HG03135 (cell line): ENCODE measurements around the gene GPATCH2.
"Not testable (repeated sequence)": the region's sequence is repeated elsewhere in the genome, so short reads cannot be mapped to it uniquely, and the experiment has no call there.

Experiments used
- ATAC-seq: cut with Tn5 transposase; IDR thresholded peaks from one replicate; pipeline ENCODE4 v1.9.1; 2021; ENCODE audit warnings: mild to moderate bottlenecking, moderate library complexity; ENCODE audit not compliant: unreplicated experiment

GPATCH2 gene

DNA sequence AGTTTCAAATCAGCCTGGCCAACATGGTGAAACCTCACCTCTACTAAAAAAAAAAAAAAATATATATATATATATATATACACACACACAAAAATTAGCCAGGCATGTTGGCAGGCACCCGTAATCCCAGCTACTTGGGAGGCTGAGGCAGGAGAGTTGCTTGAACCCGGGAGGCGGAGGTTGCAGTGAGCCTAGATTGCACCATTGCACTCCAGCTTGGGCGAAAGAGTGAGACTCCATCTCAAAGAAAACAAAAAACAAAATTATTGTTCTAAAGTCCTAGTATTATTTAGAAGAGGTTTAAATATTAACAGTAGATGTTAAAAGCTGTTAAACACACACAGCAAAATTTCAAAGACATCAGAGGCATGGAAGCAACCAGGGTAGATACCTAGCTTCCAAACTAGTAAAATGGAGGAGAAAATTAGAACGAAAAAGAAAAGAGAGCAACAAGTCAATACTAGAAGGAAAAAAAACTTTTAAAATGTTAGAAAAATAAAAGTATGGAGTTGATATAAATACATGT is 46.5 kb downstream of the GPATCH2 start:
- not testable (repeated sequence) for ATAC-seq

GRCh38 chr1:217577336-217577735 is 53.6 kb downstream of the GPATCH2 start:
- no peak for ATAC-seq

- no peak for ATAC-seq
Measured at GRCh38 chr1:217574265-217574949, 56.5 kb downstream of the GPATCH2 start.

DNA sequence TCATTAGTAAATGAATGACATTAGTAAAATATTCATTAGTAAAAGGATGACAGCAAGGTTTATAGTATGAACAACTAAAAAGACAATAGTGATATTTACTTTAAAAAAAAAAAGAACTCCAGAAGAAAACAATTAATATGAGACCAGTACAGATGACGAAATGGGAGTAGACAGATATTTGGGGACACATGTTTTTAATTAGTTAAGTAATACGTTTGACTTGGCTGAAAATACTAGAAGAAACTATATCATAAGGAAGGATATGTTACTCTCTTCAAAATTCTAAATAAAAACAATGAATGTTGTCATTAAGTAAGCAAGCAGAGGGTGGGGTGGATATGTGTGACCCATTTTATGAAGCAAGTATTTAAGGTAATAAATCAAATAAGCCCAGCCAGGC is 61.9 kb downstream of the GPATCH2 start:
- ATAC-seq, result no peak

DNA sequence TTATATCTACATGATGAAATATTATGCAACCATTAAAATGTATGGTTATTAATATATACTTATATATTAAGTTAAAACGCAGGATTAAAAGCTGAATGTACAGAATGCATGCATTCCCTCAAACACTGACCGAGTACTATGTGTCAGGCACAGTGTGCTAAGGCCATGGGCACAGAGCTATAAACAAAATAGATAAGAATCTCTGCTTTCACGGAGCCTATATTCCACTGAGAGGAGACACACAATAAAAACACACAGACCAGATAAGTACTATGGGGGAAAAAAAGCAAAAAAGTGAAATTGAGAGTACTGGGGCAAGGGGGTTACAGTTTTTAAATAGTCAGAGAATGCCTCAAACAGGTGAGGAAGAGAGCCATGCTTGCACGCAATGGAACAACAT is 62.7 kb downstream of the GPATCH2 start:
- ATAC-seq, result no peak

- no peak for ATAC-seq
Measured at GRCh38 chr1:217564833-217565232, 66.1 kb downstream of the GPATCH2 start.

DNA sequence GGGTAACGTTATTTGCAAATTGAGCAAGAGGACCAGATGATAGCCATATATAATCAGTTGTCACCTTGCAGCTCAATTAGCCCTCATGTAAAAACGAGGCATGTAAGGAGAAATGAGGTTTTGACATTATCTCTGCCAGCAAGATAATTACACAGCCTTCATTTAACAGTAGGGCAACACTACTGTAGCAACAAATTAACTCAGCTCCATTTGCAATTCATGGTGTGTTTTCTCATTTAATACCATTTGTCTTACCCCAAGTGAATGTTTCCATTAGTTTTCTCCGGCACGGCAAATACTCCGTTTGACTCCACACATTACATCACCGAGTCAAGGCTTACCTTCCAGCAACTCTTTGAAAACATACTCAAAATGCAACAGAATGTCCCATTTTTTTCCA is 66.7 kb downstream of the GPATCH2 start:
- ATAC-seq, result no peak

DNA sequence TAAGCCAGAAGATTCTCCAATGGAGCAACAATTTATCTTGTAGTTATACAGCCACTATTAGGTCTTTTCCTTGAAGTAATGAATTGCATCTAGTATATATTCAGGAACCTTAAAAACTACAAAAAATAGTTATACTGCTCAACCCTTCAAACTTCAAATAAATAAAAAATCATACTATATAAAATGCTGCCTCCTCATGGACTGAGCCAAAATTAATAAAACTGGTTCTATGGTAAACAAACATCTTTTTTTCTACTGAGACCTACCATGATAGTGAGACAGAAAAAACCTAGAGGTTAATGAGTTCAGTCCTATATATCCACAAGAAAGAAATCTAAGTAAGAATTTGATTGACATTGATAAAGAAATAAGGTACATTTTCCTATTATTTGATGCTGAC is 67.7 kb downstream of the GPATCH2 start:
- ATAC-seq, result no peak

DNA sequence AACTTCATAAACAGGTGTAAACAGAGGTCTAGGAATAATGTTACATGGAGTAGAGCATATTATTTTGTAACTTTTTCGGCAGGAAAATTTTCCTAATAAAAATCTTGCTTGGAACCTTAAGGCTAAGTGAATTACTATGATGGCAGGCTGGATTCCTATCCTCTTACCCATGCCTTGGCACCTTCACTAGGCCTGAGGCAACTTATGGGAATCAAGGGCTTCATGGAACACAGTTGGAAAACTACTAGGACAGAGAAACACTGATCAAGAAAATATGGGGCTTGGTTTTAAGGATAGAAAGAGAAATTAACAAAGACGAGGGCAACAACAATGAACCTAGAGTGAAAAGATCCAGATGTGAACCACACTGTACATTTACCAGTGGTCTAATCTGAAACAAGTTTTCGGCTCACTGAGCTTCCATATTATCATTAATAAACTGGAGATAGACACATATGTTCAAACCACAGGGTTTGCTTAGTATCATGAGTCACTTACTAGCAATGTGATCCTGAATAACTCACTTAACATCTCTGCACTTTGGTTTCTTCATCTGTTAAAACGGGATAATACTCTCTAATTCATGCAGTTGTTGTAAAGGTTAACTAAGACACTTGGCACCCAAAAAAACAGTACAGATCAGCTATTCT is 68.5 kb downstream of the GPATCH2 start:
- no peak for ATAC-seq

GRCh38 chr1:217561446-217561845 is 69.4 kb downstream of the GPATCH2 start:
- ATAC-seq, result no peak

DNA sequence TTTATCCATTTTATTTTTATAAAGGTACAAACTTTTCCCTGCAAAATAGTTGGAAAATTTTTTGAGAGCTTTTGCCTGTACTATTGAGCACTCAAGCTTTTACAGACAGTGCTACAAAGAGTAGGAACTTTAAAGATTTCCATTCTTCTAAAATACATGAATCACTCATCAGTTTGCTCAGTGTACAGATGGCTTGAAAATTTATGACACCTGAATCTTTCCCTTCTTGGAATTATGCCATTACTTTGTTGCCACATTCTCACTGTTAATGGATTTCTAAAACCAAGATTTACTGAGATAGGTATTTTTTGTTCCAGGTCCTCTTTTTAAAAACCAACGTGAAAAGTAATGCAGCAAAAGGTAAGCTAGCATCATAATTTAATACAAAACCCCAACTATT is 76.0 kb downstream of the GPATCH2 start:
- ATAC-seq, result no peak

DNA sequence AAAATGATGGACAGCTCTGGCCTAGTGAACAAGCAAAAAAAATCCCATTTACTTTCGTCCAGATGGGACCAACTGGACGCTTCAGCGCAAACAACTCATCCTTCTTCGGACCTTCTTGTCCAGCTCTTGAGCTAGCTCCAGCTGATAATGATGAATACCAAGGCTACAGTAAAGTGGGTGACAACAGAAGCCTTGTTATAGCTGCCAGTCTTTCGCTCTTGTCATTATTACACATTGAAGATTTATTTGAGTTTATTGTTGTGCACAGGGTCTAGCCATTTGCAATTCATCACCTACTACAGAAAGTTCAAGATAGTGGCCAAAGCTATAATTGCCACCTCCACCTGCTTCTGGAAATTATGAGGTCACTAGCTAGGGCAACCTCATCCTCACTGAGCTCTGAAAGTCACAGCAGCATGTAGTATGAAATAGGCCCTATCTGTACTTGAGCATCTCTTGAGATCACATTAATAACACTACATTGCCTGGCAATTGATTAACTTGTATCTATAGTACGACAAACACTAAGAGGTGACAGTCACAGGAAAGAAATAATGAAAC is 76.9 kb downstream of the GPATCH2 start:
- no peak for ATAC-seq

DNA sequence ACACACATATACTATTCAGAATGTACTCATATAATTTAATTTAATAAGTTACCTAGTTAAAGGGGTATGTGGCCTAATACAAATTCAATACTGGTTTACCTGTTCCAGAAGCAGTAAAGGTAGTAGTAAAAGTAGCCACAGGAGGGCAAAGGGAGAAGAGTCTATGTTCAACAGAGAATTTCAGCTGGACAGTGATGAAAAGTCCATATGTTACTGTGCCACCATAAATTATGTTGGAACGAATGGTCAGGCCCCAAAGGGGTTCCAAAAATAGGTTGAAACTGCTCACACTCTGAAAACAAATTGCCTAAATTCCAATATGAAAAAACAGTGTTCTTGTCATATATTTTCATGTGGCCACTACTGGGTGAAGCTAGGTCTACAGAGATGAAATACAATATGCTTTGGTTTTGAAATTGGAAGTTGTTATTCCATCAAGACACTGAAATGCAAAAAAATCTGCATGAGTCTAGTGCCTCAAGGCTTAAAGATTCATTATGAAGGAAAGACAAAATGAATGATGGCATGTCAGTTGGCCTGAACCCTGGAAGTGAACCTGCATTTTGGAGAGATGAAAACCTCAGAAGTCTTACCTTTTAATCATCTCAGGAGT is 78.4 kb downstream of the GPATCH2 start:
- ATAC-seq, result no peak

DNA sequence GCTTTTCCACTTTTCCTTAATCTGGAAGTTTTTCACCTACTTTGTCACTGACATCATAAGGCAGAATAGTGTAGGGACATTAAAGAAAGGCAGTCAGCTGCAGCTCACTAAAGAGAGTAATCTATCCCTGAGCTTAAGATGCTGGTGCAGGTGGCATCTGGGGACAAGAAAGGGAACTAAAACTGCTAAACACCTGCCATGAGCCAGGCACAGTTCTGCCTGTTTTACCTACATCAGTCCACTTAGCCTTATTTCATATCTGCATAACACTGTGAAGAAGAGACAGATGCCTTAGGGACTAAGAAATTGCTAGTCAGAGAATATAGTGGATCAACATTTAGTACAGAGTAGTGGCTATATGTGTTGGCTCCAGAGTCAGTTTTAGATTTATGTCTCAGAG is 88.1 kb downstream of the GPATCH2 start:
- ATAC-seq, result peak; percentile 97

DNA sequence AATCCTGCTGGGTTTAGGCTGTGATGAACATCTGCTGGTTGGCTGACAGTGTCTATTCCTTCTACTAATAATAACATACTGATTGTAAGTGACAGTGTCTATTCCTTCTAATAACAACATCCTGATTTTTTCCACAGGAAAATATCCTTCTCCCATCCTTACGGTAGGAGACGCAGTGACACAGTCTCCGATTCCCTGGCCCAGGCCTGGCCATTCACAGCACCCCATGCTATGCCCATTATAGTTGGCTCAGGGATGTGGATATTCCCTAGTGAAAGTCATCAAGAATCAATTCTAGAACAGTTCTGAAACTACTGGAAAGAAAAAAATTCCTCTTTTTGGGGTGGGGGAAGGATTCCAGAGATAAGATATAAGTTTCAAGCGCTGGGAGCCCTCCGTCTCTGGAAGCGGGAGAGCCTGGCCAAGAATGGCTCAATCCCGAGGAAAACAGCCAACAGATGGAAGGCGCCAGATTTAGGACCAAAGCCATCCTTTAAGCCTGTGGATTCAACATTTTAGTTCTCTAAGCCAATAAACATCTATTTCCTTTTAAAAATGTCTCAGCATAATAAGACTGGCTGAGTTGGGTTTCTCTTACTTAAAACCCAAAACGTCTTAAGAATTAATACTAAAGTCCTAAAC is 88.6 kb downstream of the GPATCH2 start:
- no peak for ATAC-seq

- no peak for ATAC-seq
Measured at GRCh38 chr1:217540321-217540720, 90.6 kb downstream of the GPATCH2 start.

DNA sequence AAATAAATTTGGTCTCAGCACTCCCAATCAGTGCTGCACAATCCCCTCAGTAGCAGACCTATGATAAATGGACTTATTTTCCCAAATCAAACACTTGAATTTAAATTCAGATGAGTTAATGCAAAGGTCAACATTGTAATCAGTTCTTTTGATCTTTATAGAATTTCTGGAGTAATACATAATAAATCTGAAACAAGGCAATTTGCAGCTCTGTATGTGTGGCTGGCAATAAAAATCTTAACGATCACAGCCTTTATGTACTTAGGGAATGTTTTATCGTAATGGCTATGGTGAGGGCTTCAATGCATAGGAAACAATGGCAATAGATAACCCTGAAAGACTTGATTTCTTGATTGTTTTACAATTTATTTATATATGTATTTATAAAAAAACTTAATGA is 91.4 kb downstream of the GPATCH2 start:
- ATAC-seq, result no peak

DNA sequence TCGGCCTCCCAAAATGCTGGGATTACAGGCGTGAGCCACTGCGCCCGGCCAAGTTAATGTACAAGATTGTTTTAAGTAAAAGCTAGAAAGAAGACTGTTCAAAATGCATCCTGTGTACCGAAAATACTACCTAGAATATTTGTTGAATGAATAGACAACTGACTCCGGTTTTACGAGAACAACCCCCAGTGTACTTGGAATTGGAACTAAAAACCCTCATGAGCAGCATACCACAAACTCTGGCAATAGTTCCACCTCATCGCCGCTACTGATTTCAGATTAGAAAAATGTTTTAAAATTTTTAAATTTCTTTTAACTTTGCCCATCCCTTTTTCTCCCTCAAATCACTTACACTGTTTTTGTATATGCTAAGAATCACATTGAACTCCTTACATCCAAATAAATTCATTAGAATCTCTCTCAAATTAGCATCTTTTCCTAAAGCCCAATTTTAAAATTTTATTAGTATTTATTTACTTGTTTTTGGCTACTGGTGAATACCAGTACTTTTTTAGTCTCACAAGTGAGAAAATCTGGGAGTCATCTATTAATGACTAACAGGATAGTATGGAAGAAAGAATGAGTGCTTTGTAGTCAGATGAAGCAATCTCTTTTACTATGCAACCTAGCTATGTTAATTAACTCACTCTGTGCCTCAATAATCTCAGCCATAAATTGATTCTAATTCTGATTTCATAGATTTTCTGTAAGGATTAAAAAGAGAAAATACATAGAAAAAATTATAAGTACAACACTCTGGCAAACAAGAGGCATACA is 95.1 kb downstream of the GPATCH2 start:
- no peak for ATAC-seq

DNA sequence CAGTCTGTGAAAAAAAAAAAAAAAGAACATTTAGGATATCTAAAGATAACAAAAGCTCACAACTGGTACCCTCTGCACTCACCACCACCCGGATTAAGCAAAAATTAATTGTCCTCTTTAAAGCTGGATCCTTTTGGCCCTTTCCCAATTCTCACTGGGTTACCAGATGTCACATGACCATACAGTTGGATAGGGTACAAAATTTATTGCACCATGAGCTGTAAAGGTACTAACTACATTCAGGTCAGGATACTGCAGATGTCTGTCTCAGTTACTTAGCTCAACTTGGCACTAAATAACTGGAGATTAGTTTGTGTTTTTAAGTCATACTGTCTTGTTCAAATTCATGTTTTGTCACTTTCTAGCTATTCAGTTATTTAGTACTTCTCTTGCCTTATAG is 96.3 kb downstream of the GPATCH2 start:
- no peak for ATAC-seq

DNA sequence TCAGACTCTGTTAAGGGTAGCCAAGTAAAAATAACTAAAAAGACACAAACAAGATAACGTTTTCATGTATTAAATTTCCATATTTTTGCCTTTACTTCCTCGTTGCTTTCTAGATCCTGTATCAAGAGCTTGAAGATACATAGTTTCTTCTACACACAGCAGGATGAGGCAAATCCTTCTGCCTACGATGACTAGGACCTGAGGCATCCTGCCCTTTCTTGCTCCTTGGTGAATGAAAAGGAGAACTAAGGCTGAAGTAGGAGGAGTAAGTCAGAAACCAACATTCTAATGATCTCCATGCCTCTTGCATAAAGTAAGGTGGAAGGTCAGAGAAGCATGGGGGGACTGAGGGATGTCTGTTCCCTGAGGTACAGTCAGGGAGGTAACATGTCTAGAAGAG is 102.6 kb downstream of the GPATCH2 start:
- ATAC-seq, result no peak

DNA sequence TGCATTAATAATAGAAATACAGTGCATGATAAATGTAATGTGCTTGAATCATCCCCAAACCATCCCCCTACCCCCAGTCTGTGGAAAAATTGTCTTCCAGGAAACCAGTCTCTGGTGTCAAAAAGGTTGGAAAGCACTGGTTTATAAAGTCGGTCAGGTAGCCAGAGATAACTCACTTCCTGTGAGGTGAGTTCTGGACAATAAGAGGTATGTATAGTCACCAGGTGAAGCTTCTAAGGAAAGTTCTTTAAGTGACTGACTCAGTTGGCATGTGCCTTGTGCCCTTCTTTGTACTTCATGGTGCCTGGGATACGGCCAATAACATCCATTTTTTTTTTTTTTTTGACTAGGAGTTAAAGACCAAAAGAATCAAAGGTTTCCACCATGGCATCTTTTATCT is 103.7 kb downstream of the GPATCH2 start:
- ATAC-seq, result no peak
